Stimulated activated naive CD4-positive, alpha-beta T cell (primary cell): ENCODE measurements around the gene WNK3.

Source experiments
- DNase-seq, 6 experiments: peaks; one replicate each; lab custom pipeline; 2025; lab: John Stamatoyannopoulos, UW

WNK3 gene

GRCh38 chrX:54238588-54238987, 119.3 kb downstream of the WNK3 start:
- no peak for DNase-seq

GRCh38 chrX:54237014-54237413, 120.8 kb downstream of the WNK3 start:
- DNase-seq: no peak

GRCh38 chrX:54230435-54231148, 127.3 kb downstream of the WNK3 start:
- DNase-seq: no peak

DNA sequence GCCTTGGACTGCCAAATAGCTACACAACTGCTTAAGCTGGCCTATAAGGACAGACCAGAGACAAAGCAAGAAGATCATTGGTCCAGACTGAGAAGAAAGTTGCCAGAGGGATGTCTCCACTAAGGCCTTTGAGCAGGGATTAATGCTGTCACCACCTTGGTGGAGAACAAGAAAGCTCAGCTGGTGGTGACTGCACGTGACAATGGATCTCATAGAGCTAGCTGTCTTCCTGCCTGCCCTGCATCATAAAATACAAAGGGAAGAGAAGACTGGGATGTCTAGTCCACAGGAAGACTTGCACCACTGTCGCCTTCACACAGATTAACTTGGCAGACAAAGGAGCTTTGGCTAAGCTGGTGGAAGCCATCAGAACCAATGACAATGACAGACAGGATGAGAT, 134.3 kb downstream of the WNK3 start:
- DNase-seq: no peak

DNA sequence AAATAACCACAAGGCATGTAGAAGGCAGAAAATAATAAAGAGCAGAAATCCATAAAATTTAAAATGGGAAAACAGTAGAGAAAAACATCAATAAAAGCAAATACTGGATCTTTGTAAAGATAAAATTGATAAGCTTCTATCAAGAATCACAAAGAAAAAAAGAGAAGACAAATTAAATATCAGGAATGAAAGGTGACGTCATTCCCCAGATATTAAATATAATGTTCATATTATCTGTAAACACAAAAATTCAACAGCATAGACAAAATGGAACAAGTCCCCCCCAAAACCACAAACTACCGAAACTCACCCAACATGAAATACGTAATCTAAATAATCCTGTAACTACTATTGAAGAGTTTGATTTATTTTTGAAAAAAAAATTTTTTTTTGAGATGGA, 144.2 kb downstream of the WNK3 start:
- no peak for DNase-seq

GRCh38 chrX:54208531-54208930, 149.3 kb downstream of the WNK3 start:
- DNase-seq: no peak

- DNase-seq: no peak
Measured at GRCh38 chrX:54198262-54198661, 159.6 kb downstream of the WNK3 start.

DNA sequence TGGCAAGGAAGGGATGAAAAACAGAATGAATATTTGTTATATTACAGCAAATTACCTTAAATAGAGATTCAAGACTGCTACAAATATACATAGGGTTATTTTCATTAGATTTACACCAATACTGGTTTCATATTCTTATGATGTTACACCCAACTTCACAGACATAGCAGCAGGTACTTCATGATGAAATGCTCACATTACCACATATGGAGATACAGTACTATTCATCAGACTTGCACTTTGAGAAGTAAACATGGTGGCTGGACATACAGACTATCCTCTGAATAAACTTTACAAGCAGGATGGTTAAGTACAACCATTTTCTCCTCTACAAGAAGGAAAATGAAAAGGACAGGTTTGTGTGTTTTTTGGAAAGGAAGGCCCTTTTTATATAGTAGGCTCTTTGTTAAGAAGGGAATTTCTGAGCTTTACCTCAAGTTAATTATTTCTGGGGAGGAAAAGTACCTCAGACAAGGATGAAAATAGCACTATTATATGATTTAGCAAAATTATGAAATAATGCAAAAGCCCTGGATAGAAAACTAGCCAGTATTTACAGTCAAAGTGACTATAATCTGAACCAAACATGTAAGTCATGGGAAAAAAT, 162.8 kb downstream of the WNK3 start:
- DNase-seq: no peak

DNA sequence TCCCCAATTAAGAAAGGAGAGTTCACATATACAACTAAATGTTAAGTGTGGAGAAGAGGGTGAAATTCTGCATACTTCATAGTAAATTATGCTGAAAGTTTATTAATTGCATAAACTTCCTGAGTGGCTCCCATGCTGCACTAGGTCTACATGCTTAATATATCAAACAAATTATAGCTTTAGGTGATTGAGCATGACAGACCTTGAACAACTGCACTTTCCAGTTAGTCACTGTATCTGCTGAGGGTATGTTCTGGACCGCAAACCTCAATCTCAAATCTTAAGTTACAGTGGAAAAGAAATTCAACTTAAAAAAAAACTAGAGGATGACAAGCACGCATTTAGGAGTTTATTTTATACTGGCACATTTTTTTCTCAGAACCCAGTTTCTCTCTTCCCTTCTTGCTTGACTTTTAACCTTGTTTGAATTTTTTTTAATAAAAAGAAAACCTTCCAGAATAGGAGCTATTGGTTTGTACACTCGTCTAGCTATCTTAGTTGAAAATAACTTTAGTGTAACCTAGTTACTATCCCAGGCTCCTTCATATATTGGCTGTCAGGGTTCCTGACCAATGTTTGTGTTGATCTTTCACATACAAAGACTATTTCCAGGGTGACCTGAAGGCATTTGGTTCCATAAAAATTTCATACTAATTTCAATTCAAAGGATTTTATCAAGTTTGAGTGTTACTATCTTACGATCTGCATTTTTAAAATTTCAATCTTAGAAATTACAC, 164.6 kb downstream of the WNK3 start:
- DNase-seq: no peak

GRCh38 chrX:54184474-54184873, 173.4 kb downstream of the WNK3 start:
- no peak for DNase-seq

- peak; percentile 63 to 81 (median 72) for DNase-seq
Measured at GRCh38 chrX:54182864-54183613, 174.8 kb downstream of the WNK3 start, which contains the start of gene FAM120C. TSS of gene FAM120C (minus strand) at chrX:54183254. CDS start at chrX:54183198, 56 bp downstream.

DNA sequence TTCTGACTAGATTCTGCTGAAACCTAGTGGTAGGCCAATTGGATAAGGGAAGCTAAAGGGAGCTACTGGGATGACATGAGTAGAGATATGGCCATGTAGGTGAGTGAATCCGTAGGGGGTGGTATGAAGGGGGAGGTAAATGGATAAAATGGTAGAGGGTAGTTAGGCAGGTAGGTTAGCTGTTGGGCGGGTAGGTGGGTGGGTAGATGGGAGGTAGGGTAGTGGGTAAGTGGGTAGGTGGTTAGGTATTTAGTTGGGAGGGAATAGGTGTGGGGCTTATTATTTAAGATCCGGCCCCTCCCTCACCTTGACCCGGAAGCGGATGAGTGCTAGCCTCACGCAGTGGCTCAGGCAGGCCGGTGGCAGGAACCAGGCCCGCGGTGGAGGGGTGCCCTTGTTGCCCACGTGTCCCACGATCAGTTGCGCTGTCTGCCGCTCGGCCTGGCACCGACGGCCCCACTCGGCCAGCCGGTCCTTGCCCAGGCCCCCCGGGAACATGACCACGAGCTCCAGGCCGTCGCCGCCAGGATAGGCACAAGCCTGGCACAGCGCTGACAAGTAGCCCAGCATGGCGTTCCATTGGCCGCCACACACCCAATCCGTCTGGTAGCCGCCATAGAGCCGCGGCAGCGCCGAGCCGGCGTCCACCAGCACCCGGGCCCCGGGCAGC, 175.5 kb downstream of the WNK3 start:
- DNase-seq: peak; percentile 17 to 54 (median 44)

DNA sequence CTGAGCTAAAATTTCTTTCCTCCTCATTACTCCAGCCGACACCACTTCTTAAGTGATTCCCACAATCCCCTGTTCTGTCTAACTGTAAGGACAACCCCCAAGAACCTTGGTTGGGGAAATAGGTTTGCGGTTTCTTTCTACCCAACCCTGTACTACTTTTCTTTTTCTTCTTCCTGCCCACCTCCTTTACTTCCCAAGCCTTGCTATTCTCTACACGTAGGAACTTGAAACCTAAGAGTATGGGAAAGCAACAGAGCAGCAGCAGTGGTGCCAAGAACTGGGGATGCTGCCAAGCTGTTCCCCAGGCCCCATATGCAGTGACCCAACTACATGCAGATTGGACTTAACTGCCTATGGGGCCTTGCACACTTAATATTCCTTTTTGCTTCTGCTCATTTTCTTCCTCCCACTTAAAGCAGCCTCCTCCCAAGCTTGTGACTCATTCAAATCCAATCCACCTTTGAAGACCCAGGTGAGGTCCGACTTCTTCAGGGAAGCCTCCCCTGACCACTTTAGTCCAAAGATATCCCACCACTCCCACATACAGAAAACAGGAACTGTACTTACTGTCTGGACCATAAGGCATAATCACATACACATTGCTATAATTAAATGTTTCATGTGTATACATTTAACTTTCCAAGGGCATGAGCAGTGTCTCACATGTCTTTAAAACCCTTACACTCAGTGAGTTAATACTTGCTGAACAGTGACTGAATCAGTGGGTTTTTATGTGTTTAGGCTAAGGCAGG, 176.5 kb downstream of the WNK3 start:
- DNase-seq: no peak

- no peak for DNase-seq
Measured at GRCh38 chrX:54180403-54180802, 177.4 kb downstream of the WNK3 start.

DNA sequence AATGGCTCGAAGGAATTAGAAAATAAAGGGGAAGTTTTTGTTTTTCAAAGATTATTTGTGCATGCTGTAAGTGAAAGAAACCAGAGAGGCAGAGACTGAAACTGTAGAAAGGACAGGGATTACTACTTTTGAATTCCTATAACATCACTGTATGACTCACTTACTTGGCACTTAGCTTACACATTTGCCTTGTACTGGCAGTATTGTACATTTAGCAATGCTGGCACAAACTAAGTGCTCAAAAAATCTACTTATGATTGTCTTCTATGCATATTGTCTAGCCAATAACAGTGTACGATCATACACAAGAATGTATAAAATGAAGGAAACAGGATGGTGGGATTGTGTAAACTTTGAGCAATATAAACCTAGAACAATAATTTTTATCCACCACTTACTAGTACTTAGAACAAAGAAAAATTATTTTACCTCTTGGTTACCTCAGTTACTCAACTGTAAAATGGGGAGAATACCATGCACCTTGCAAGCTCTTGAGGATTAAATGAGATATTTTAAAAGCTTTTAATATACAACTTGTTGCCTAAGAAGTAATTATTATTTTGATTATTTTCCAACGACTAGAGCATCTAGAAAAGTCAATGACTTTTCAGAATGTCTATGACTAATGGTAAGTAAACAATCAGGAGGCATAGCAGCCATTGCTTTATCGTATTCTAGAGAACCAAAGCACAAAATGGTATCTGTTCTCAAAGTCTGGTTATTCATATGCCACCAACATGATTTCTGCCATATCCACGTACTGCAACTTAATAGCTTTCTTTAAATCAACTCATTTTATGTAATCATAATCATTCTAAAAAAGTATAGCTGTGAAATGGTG, 179.5 kb downstream of the WNK3 start:
- DNase-seq: no peak

DNA sequence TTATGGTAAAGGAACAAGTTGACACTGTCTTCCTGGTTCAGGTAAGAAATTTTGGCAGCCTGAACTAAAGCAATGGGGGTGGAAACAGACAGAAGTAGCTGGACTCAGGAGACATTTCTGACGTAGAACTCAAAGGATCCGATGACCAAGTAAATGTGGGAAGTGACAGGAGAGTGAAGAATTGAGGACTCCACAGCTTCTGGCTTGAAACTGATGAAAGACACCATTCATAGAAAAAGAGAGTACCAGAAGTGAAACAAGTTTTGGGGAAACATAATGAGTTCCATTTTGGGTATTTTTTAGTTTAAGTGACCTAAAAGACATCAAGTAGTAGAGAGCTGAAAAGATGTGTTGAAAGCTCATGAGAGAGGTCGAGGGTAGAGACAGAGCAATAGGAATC, 180.5 kb downstream of the WNK3 start:
- no peak for DNase-seq

- no peak for DNase-seq
Measured at GRCh38 chrX:54173791-54174190, 184.1 kb downstream of the WNK3 start.

DNA sequence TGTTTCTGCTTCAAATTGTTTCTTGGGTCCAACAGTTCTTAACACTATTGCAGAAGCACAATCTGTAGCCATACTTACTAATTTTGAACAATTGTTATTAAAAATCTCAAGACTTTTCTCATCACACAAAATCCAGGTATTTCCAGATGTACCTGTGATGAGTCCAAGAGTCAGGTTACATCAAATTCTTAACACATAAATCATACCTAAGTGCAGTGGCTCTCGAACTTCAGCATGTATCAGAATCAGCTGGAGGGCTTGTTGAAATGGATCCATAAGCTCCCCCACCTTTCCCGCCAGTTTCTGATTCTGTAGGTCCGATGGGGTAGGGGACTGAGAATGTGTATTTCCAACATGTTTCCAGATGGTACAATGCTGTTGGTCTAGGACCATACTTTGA, 185.4 kb downstream of the WNK3 start:
- DNase-seq: no peak

DNA sequence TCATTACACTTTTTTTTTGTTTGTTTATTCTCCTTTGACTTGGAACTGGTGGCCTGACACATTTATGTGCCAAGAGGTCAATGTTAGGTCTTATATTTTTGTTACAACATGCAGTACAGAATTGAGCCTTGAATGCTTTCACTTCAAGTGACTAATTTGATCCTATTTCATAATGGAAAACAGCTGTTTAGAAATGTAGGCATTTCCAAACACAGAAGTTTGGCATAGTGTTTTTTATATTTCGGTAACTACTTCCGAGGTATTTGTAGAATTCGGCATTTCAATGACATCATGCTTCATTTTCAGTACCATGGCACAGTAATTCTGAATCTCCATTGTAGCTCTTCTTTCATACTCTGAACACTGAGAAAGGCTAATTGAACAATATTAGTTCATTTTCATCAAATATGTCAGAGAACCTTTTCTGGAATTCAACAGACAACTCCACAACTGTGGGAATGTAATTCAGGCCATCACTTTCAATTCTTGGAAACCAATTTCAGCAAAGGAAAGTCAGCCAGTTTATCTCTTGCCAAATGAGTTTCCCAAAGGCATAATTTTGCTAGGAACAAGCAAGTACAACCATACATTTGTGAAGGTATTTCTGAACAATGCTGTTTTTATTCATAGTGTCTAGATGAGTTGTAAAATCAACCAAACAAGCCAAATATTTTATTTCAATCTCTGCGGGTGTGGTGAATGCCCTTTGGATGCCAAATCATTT, 186.2 kb downstream of the WNK3 start:
- no peak for DNase-seq
